Measurements from ENCODE around the gene PIK3C3.

The PIK3C3 gene

GRCh38 chr18:41954827-41955613 is at the start of gene PIK3C3:
TSS of gene PIK3C3 (plus strand) at chr18:41955234. CDS start at chr18:41955292, 58 bp downstream.
- peak; percentile 96 for DNase-seq (ENCODE audit: low read depth)

- no peak for DNase-seq (ENCODE audit: low read depth)
These were observed 49.1 kb upstream of the PIK3C3 start for GRCh38 chr18:41905786-41906527.

- no peak for DNase-seq (ENCODE audit: low read depth)
These were observed 48.4 kb upstream of the PIK3C3 start for GRCh38 chr18:41906528-41907146.

- no peak for DNase-seq (ENCODE audit: low read depth)
These were observed 37.9 kb upstream of the PIK3C3 start for GRCh38 chr18:41917181-41917580.

- DNase-seq (ENCODE audit: low read depth), result no peak
These were observed 33.3 kb upstream of the PIK3C3 start for GRCh38 chr18:41921770-41922169.

- DNase-seq (ENCODE audit: low read depth), result no peak
These were observed 32.9 kb upstream of the PIK3C3 start for GRCh38 chr18:41922176-41922575.

- no peak for DNase-seq (ENCODE audit: low read depth)
These were observed 32.2 kb upstream of the PIK3C3 start for GRCh38 chr18:41922841-41923240.

GRCh38 chr18:41923446-41923845 is 31.6 kb upstream of the PIK3C3 start:
- no peak for DNase-seq (ENCODE audit: low read depth)

GRCh38 chr18:41928581-41928980 is 26.5 kb upstream of the PIK3C3 start:
- no peak for DNase-seq (ENCODE audit: low read depth)

- DNase-seq (ENCODE audit: low read depth), result no peak
These were observed 22.1 kb upstream of the PIK3C3 start for GRCh38 chr18:41932899-41933298.

GRCh38 chr18:41933778-41934177 is 21.3 kb upstream of the PIK3C3 start:
- DNase-seq (ENCODE audit: low read depth), result no peak

GRCh38 chr18:41936471-41937134 is 18.4 kb upstream of the PIK3C3 start:
- DNase-seq (ENCODE audit: low read depth), result no peak

GRCh38 chr18:41938445-41938844 is 16.6 kb upstream of the PIK3C3 start:
- DNase-seq (ENCODE audit: low read depth), result no peak

GRCh38 chr18:41939326-41939725 is 15.7 kb upstream of the PIK3C3 start:
- no peak for DNase-seq (ENCODE audit: low read depth)

GRCh38 chr18:41940506-41941215 is 14.4 kb upstream of the PIK3C3 start:
- no peak for DNase-seq (ENCODE audit: low read depth)

GRCh38 chr18:41942254-41942653 is 12.8 kb upstream of the PIK3C3 start:
- no peak for DNase-seq (ENCODE audit: low read depth)

- DNase-seq (ENCODE audit: low read depth), result no peak
These were observed 6.4 kb upstream of the PIK3C3 start for GRCh38 chr18:41948544-41949110.

GRCh38 chr18:41949206-41949920 is 5.7 kb upstream of the PIK3C3 start:
- DNase-seq (ENCODE audit: low read depth), result no peak

GRCh38 chr18:41955688-41956087 is 654 bp downstream of the PIK3C3 start:
- DNase-seq (ENCODE audit: low read depth), result no peak

GRCh38 chr18:41959045-41959444 is 4.0 kb downstream of the PIK3C3 start:
- no peak for DNase-seq (ENCODE audit: low read depth)

Measured in stimulated activated CD8-positive, alpha-beta memory T cell treated with anti-CD3 and anti-CD28 coated beads, Interleukin-15, amount 100 ng/mL, for 1 hour (primary cell).